GM12878 (cell line): ENCODE data around the gene DNAJC17. TPM values are rescaled to one million over a fixed set of nuclear protein-coding genes. Genes with fewer than 3 reads are reported as not detected.

Experiments used
- ATAC-seq: fragments of 200-7000 bp; cut with Tn5 transposase; 3 replicates; pipeline ENCODE4 v1.9.1; 2020; ENCODE audit warnings: mild to moderate bottlenecking, moderate library complexity
- BruUV-seq: library from RNA; stranded (reverse); fragments of 400-500 nt; replicated peaks from 2 replicates; lab custom pipeline; 2021; lab: Mats Ljungman, UMichigan
- CTCF ChIA-PET: fragments of 300-600 bp; sonication (Branson Sonifier 250); formaldehyde crosslinking; extraction: SDS; loops from one replicate; lab custom pipeline; 2021; ENCODE audit warnings: inconsistent platforms; lab: Yijun Ruan, JAX
- POLR2A ChIA-PET: fragments of 350-600 bp; formaldehyde crosslinking; extraction: SDS; loops from one replicate; lab custom pipeline; 2021; ENCODE audit warnings: inconsistent platforms; lab: Charles Lee
- RAD21 ChIA-PET: fragments of 300-600 bp; sonication (Branson Sonifier 250); formaldehyde crosslinking; loops from one replicate; lab custom pipeline; 2023; ENCODE audit warnings: antibody characterized with exemption; ENCODE audit not compliant: unreplicated experiment; lab: Charles Lee
- SMC1A ChIA-PET: fragments of 300-600 bp; sonication (Branson Sonifier 250); formaldehyde crosslinking; loops from one replicate; lab custom pipeline; 2023; ENCODE audit not compliant: unreplicated experiment, uncharacterized antibody; lab: Charles Lee
- DNase-seq: peaks from one replicate; pipeline ENCODE4 v3.0.0-alpha.2; 2011; ENCODE audit warnings: low read depth, low spot score
- FAIRE-seq: peaks from 3 replicates; lab custom pipeline; 2011; peaks lifted over from hg19 to GRCh38; lab: Jason Lieb, UNC
- H2AFZ ChIP-seq: 2 replicates; pipeline ENCODE4 v1.6.0; 2011; ENCODE audit warnings: low read depth, low read length, control low read depth; ENCODE audit not compliant: control insufficient read depth
- H3K27ac ChIP-seq: 2 replicates; pipeline ENCODE4 v1.5.1; 2011; ENCODE audit warnings: control low read depth; ENCODE audit not compliant: control insufficient read depth, insufficient read depth
- H3K27me3 ChIP-seq, 2 experiments: replicated peaks in 1 of 2; 2 replicates each; pipeline versions ENCODE4 v1.6.0 to v1.6.1; 2011; ENCODE audit warnings: low read length in 1 of 2; ENCODE audit not compliant: control insufficient read depth in 2 of 2, insufficient read depth in 2 of 2
- H3K36me3 ChIP-seq, 2 experiments: 2 replicates each; pipeline ENCODE4 v1.5.1; 2011; ENCODE audit warnings: low read length in 1 of 2; ENCODE audit not compliant: control insufficient read depth in 2 of 2, insufficient read depth in 2 of 2
- H3K4me1 ChIP-seq: 2 replicates; pipeline ENCODE4 v1.6.1; 2011; ENCODE audit warnings: mild to moderate bottlenecking, low read length, moderate library complexity, mixed read lengths; ENCODE audit not compliant: control insufficient read depth, insufficient read depth
- H3K4me2 ChIP-seq: 2 replicates; pipeline ENCODE4 v1.6.0; 2011; ENCODE audit warnings: control low read depth; ENCODE audit not compliant: control insufficient read depth, insufficient read depth
- H3K4me3 ChIP-seq: fragments of 200-600 bp; sonication (generic); 2 replicates; pipeline ENCODE4 v1.5.1; 2016
- H3K79me2 ChIP-seq: 2 replicates; pipeline ENCODE4 v1.6.0; 2011; ENCODE audit warnings: low read length; ENCODE audit not compliant: control insufficient read depth, insufficient read depth
- H3K9ac ChIP-seq: 2 replicates; pipeline ENCODE4 v1.8.0; 2011; ENCODE audit warnings: low read length, control low read depth, mixed read lengths; ENCODE audit not compliant: control insufficient read depth, insufficient read depth
- H3K9me3 ChIP-seq: replicated peaks from 3 replicates; pipeline ENCODE4 v1.5.1; 2011; ENCODE audit warnings: mild to moderate bottlenecking, low read length; ENCODE audit not compliant: control insufficient read depth, insufficient read depth
- H4K20me1 ChIP-seq: 2 replicates; pipeline ENCODE4 v1.6.0; 2011; ENCODE audit not compliant: control insufficient read depth, insufficient read depth
- BACH1 ChIP-seq: fragments of 450-650 bp; IDR thresholded peaks from 2 replicates; pipeline ENCODE4 v1.6.1; 2017; ENCODE audit warnings: mild to moderate bottlenecking, borderline replicate concordance
- ETV6 ChIP-seq, 2 experiments: fragments of 450-650 bp in 1 of 2; IDR thresholded peaks in 1 of 2; conservative IDR thresholded peaks in 1 of 2; 2 replicates each; pipeline ENCODE4 v1.6.1; 2014; ENCODE audit warnings: antibody characterized with exemption in 1 of 2, borderline replicate concordance in 1 of 2, low read depth in 1 of 2, mild to moderate bottlenecking in 1 of 2, moderate library complexity in 1 of 2
- FOXM1 ChIP-seq: IDR thresholded peaks from 2 replicates; pipeline ENCODE4 v1.6.1; 2012; ENCODE audit warnings: low read depth, mild to moderate bottlenecking, inconsistent platforms, low read length, moderate library complexity
- KLF5 ChIP-seq: fragments of 450-650 bp; IDR thresholded peaks from 2 replicates; pipeline ENCODE4 v1.6.1; 2014; ENCODE audit warnings: mild to moderate bottlenecking; ENCODE audit not compliant: partially characterized antibody
- LARP7 ChIP-seq: fragments of 450-650 bp; IDR thresholded peaks from 2 replicates; pipeline ENCODE4 v1.6.1; 2017; ENCODE audit warnings: mild to moderate bottlenecking
- MAX ChIP-seq: IDR thresholded peaks from 2 replicates; pipeline ENCODE4 v1.6.1; 2012; ENCODE audit warnings: low read depth, low read length, improper control_type of control experiment
- POLR2A ChIP-seq: IDR thresholded peaks from 2 replicates; pipeline ENCODE4 v1.6.1; 2011; ENCODE audit warnings: low read depth, mild to moderate bottlenecking, low read length
- TCF3 ChIP-seq: IDR thresholded peaks from 2 replicates; pipeline ENCODE4 v1.6.1; 2012; ENCODE audit warnings: low read depth, mild to moderate bottlenecking, low read length, borderline replicate concordance; ENCODE audit not compliant: insufficient read depth
- YY1 ChIP-seq: IDR thresholded peaks from 2 replicates; pipeline ENCODE4 v1.6.1; 2011; ENCODE audit warnings: low read depth, mild to moderate bottlenecking, low read length
- WGBS: methylation state at CpG from one replicate; pipeline ENCODE4 v1.1.6; 2016; ENCODE audit warnings: low lambda C conversion rate; ENCODE audit not compliant: insufficient replicate concordance, insufficient coverage; ENCODE audit errors: missing lambda C conversion rate; 5-methylcytosine and 5-hydroxymethylcytosine counted together
- in situ Hi-C: fragments of 300-500 bp; cut with MboI; formaldehyde crosslinking; loops from 9 replicates; pipeline ENCODE4 v1.14.3; 2018; ENCODE audit warnings: mixed read lengths
- intact Hi-C: fragments of 100-400 bp; cut with micrococcal nuclease; formaldehyde crosslinking; loops from one replicate; pipeline ENCODE4 v1.14.2; 2022; ENCODE audit not compliant: unreplicated experiment
- polyA plus RNA-seq, 11 experiments: library from polyadenylated mRNA; depleted of rRNA in 4 of 11; unstranded in 6 of 11; stranded (reverse) in 5 of 11; fragments of >200 nt; fragmentation: Nextera tagmentation in 4 of 11; fragmentation: Illumina TruSeq in 1 of 11; extraction: Ambion mirVana in 4 of 11; extraction: Trizol in 1 of 11; gene quantifications; 1 replicate in 1 of 11; 2 replicates in 10 of 11; pipeline versions ENCODE4 v1.2.1 to v1.2.3, GENCODE V29; 2011 to 2016; ENCODE audit warnings: inconsistent platforms in 2 of 11, missing spikeins in 2 of 11, low read depth in 1 of 11
- total RNA-seq, 4 experiments: library from RNA; depleted of rRNA in 3 of 4; stranded (reverse); fragments of >200 nt in 3 of 4; fragmentation: Illumina TruSeq in 1 of 4; extraction: Trizol in 1 of 4; gene quantifications; 2 replicates each; pipeline versions ENCODE4 v1.2.1 to v1.2.3, GENCODE V29; 2013 to 2021

DNAJC17 gene
- total and polyA plus RNA-seq, 10 of the 15 experiments (the other 5 are each of a cell fraction or from before 2014, with no cell fraction given), result 6.1 to 62.8 (median 45.4) TPM

DNA sequence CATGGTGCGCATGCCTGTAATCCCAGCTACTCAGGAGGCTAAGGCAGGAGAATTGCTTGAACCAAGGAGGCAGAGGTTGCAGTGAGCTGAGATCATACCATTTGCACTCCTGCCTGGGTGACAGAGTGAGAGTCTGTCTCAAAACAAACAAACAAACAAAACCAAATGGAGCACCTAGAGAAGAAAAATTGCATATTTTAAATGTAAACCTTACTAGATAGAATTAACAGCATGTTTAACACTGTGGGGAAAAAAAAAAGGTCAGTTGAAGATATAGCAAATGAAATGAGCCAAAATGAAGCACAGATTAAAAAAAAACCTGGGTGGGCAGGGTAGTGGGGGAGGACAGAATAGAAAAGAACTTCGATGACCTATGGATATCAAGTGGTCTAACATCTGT, 13.9 kb upstream of the DNAJC17 start:
- SMC1A ChIA-PET, result no interaction called here
- Histone ChIP-seq H2AFZ (no peak overlapping the region), H3K36me3 (no peaks in the 10 kb centered on the region), H3K4me1 (no peaks in the 10 kb centered on the region), H4K20me1 (no peaks in the 10 kb centered on the region), H3K4me2 (no peak overlapping the region), H3K27me3 (no peaks in the 10 kb centered on the region; a peak in 1 of 4 replicates), H3K4me3 (no peak overlapping the region), H3K9me3 (no peaks in the 10 kb centered on the region), H3K9ac (no peak overlapping the region), H3K79me2 (no peaks in the 10 kb centered on the region), H3K27ac (no peak overlapping the region)
- in situ Hi-C loops (no loop called here), intact Hi-C loops (no loop called here)
- no peak for ATAC-seq
- TF ChIP-seq LARP7 (no peak), POLR2A (no peak), BACH1 (no peak), KLF5 (no peak), YY1 (no peak), FOXM1 (no peak), TCF3 (no peak), MAX (no peak)
- RAD21 ChIA-PET, result no interaction called here
- WGBS, result 54% methylated on average over 2 of the region's 2 CpGs
- FAIRE-seq, result no peak
- DNase-seq, result no peak
- POLR2A ChIA-PET, result no interaction called here
- CTCF ChIA-PET, result no interaction called here
- BruUV-seq, result no TSS peak

DNA sequence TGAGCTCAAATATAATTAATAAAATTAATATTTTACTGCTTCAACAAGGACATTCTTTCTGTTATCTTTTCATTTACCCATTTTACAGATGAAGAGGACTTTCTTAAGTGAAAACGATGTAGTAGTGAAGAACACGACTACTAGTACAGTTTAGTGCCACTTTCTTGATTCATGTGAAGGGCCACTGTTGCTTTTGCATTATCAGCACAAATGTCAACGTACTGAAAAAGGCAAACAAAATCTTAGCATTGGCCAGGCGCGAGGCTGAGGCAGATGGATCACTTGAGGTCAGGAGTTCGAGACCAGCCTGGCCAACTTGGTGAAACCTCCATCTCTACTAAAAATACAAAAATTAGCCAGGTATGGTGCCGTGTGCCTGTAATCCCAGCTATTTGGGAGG, 11.8 kb upstream of the DNAJC17 start:
- no TSS peak for BruUV-seq
- no peak for ATAC-seq
- Histone ChIP-seq H3K4me2 (no peak overlapping the region), H3K27me3 (no peaks in the 10 kb centered on the region), H3K9ac (no peak overlapping the region), H3K27ac (no peak overlapping the region), H3K4me1 (no peaks in the 10 kb centered on the region), H3K79me2 (no peaks in the 10 kb centered on the region), H2AFZ (no peak overlapping the region), H3K4me3 (no peak overlapping the region), H4K20me1 (no peaks in the 10 kb centered on the region), H3K36me3 (peaks cover 0 to 4% of the 10 kb centered on the region in 2 experiments; a peak in 2 of 4 replicates), H3K9me3 (no peaks in the 10 kb centered on the region)
- ChIA-PET SMC1A (interaction anchor here (0.7 to 0.8 kb wide), 2 partner anchors 79 to 561 kb away, joined by 3 read pairs; no protein-coding TSS in a partner anchor), RAD21 (no interaction called here), CTCF (no interaction called here), POLR2A (interaction anchor here (1.1 kb wide), 1 partner anchor 77 kb away, joined by 4 read pairs; no protein-coding TSS in a partner anchor)
- no peak for TF ChIP-seq ETV6 (conservative IDR thresholded peaks at IDR 0.05 in 1 of 2, IDR thresholded peaks at IDR 0.05 in 1 of 2; ENCODE audit: borderline replicate concordance in 1 of 2, low read depth in 1 of 2)
- in situ Hi-C loops, result no loop called here
- no peak for DNase-seq
- intact Hi-C loops, result no loop called here
- no peak for FAIRE-seq
- WGBS, result 47% methylated on average over 7 of the region's 7 CpGs
